Activated CD8-positive, alpha-beta memory T cell treated with anti-CD3 and anti-CD28 coated beads, Interleukin-2, amount 10 ng/mL, durations not matched to agents 7 days and 5 days (primary cell): Measurements from ENCODE around the gene MAP6D1. TPM values are rescaled to one million over a fixed set of nuclear protein-coding genes. Genes with fewer than 3 reads are reported as not detected.
A peak's percentile ranks its signal among the peaks of the same experiment; 100 is the strongest.
"Not testable (repeated sequence)": the region's sequence is repeated elsewhere in the genome, so short reads cannot be mapped to it uniquely, and the experiment has no call there.

Experiments used
- ATAC-seq: fragments of 150-1000 bp; cut with Tn5 transposase; one replicate; pipeline ENCODE4 v1.10.0; 2021; ENCODE audit warnings: moderate library complexity
- CTCF ChIA-PET: fragments of 350-600 bp; sonication (Branson Sonifier 250); formaldehyde crosslinking; loops from one replicate; lab custom pipeline; 2021; ENCODE audit warnings: antibody characterized with exemption; lab: Charles Lee
- DNase-seq: peaks from one replicate; pipeline ENCODE4 v3.0.0-alpha.2; 2020
- H3K27ac Mint-ChIP-seq: one replicate; pipeline ENCODE4 v1.8.0; 2021; ENCODE audit warnings: mild to moderate bottlenecking, mixed read lengths
- H3K27me3 Mint-ChIP-seq: one replicate; pipeline ENCODE4 v1.8.0; 2021; ENCODE audit warnings: mixed read lengths
- H3K36me3 Mint-ChIP-seq: one replicate; pipeline ENCODE4 v1.8.0; 2021; ENCODE audit warnings: mild to moderate bottlenecking, mixed read lengths
- H3K4me1 Mint-ChIP-seq: one replicate; pipeline ENCODE4 v1.8.0; 2021; ENCODE audit warnings: mixed read lengths
- H3K4me3 Mint-ChIP-seq: one replicate; pipeline ENCODE4 v1.8.0; 2021; ENCODE audit warnings: mild to moderate bottlenecking, moderate library complexity, mixed read lengths
- H3K9me3 Mint-ChIP-seq: one replicate; pipeline ENCODE4 v1.8.0; 2022; ENCODE audit warnings: low read depth, mixed read lengths
- total RNA-seq, 2 experiments: library from RNA; stranded (reverse); gene quantifications; one replicate each; pipeline ENCODE4 v1.2.3, GENCODE V29; 2021

Gene MAP6D1
- total RNA-seq, 2 experiments from 2014 or later: 0.47 to 0.70 TPM

DNA sequence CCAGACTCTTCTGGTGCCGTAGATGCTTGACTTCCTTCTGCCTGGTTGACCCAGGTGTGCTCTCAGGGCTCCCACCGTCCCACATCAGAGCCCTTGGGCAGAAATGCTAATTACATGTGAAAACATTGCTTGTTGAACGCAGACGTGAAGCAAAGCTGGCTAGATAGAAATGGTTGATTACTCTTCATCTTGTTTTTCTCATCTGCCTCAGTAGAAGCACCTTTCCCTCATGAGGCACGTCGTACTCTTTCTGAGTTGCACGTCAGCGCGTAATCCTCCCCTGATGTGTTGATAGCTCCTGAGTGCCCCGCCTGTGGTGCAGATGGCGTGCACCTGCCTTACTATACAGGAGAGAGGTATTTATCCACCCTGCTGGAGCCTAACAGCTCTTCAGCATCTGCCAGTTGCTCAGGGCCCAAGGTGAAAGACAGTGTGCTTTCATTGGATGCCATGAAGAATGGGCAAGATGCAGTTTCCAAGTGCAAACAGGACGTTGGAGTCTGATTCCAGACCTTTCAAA lies 18.1 kb downstream of the MAP6D1 start:
- DNase-seq (no peak), ATAC-seq (no peak)
- CTCF ChIA-PET: no interaction called here
- Mint-ChIP-seq H3K9me3 (no peaks in the 10 kb centered on the region), H3K4me1 (no peaks in the 10 kb centered on the region), H3K27me3 (no peaks in the 10 kb centered on the region), H3K36me3 (peaks cover 51% of the 10 kb centered on the region), H3K4me3 (no peak overlapping the region), H3K27ac (no peak overlapping the region)

GRCh38 chr3:183802989-183803388 lies 22.4 kb downstream of the MAP6D1 start:
- Mint-ChIP-seq H3K27ac (no peak overlapping the region), H3K4me1 (no peaks in the 10 kb centered on the region), H3K4me3 (no peak overlapping the region), H3K27me3 (no peaks in the 10 kb centered on the region), H3K36me3 (peaks cover 52% of the 10 kb centered on the region), H3K9me3 (no peaks in the 10 kb centered on the region)
- CTCF ChIA-PET: no interaction called here
- ATAC-seq (no peak), DNase-seq (no peak)

GRCh38 chr3:183801601-183802000 lies 23.8 kb downstream of the MAP6D1 start:
- H3K9me3 Mint-ChIP-seq: no peaks in the 10 kb centered on the region
- H3K4me1 Mint-ChIP-seq: no peaks in the 10 kb centered on the region
- no peak overlapping the region for H3K27ac Mint-ChIP-seq
- DNase-seq: no peak
- no peak overlapping the region for H3K4me3 Mint-ChIP-seq
- no peaks in the 10 kb centered on the region for H3K27me3 Mint-ChIP-seq
- CTCF ChIA-PET: no interaction called here
- ATAC-seq: no peak
- peaks cover 44% of the 10 kb centered on the region for H3K36me3 Mint-ChIP-seq

DNA sequence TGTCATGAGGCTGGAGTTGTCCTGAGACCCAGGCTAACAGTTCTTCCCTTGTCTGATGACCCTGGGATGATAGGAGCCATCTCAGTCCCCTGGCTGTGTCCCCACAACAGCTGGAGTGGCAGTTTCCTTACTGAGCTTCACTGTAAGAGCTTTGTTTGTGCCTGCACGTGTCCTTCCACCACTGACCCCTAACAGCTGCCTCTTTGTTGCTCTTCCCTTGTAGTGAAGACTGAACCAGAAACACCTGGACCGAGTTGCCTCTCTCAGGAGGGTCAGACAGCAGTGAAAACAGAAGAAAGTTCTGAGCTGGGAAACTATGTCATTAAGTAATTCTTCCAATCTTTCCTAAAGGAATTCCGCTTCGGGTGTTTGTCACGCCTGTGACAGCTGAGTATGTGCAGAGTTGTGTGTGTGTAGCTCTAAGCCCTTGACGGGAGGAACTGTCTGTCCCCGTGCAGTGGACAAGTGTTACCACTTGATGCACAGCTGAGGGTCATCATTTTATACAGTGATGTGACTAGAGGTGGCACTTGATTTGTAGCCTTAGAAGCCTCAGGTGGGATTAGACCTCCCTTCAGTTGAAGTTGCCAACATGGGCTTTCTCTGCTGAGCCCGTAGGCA lies 25.0 kb downstream of the MAP6D1 start:
- H3K9me3 Mint-ChIP-seq: no peaks in the 10 kb centered on the region
- CTCF ChIA-PET: interaction anchor here (1.2 kb wide), 1 partner anchor 319 kb away, joined by 6 read pairs; no protein-coding TSS in a partner anchor
- H3K36me3 Mint-ChIP-seq: peaks cover 44% of the 10 kb centered on the region
- no peaks in the 10 kb centered on the region for H3K27me3 Mint-ChIP-seq
- DNase-seq (no peak), ATAC-seq (no peak)
- no peak overlapping the region for H3K4me3 Mint-ChIP-seq
- H3K4me1 Mint-ChIP-seq: no peaks in the 10 kb centered on the region
- no peak overlapping the region for H3K27ac Mint-ChIP-seq

- H3K9me3 Mint-ChIP-seq: no peaks in the 10 kb centered on the region
- H3K27me3 Mint-ChIP-seq: no peaks in the 10 kb centered on the region
- peaks cover 45% of the 10 kb centered on the region for H3K36me3 Mint-ChIP-seq
- H3K4me3 Mint-ChIP-seq: no peak overlapping the region
- CTCF ChIA-PET: interaction anchor here (1.2 kb wide), 1 partner anchor 318 kb away, joined by 6 read pairs; no protein-coding TSS in a partner anchor
- ATAC-seq: no peak
- DNase-seq: no peak
- H3K4me1 Mint-ChIP-seq: no peaks in the 10 kb centered on the region
- H3K27ac Mint-ChIP-seq: no peak overlapping the region
These were observed 25.9 kb downstream of the MAP6D1 start for GRCh38 chr3:183799461-183799860.

GRCh38 chr3:183797996-183798395 lies 27.4 kb downstream of the MAP6D1 start:
- no peak for ATAC-seq
- H3K4me1 Mint-ChIP-seq: no peaks in the 10 kb centered on the region
- H3K9me3 Mint-ChIP-seq: no peaks in the 10 kb centered on the region
- no peaks in the 10 kb centered on the region for H3K27me3 Mint-ChIP-seq
- peaks cover 47% of the 10 kb centered on the region for H3K36me3 Mint-ChIP-seq
- no peak for DNase-seq
- peak overlapping the region; percentile 8 for H3K27ac Mint-ChIP-seq
- H3K4me3 Mint-ChIP-seq: no peak overlapping the region
- CTCF ChIA-PET: no interaction called here

DNA sequence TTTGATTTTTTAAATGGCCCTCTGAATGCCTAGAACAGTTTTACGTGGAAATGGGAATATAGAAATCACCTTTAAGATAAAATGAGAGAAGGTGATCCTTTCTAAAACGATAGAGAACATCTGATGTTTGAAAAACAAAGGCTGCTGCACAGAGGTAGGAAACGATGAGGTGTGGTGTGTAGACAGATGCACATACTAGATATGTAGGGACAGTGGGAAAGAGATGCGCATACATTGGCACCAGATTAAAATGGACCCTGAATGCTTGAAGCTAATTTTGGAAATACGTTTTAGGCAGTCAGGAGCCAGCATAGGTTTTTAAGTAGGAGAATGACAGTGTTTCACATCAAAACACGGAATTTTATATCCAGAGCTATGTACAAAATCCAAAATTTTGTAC lies 29.0 kb downstream of the MAP6D1 start:
- Mint-ChIP-seq H3K4me3 (no peak overlapping the region), H3K27ac (no peak overlapping the region), H3K27me3 (no peaks in the 10 kb centered on the region), H3K4me1 (no peaks in the 10 kb centered on the region), H3K36me3 (peaks cover 46% of the 10 kb centered on the region), H3K9me3 (no peaks in the 10 kb centered on the region)
- no peak for DNase-seq
- CTCF ChIA-PET: no interaction called here
- ATAC-seq: no peak

GRCh38 chr3:183794452-183794851 lies 30.9 kb downstream of the MAP6D1 start:
- H3K9me3 Mint-ChIP-seq: no peaks in the 10 kb centered on the region
- DNase-seq (no peak), ATAC-seq (no peak)
- H3K36me3 Mint-ChIP-seq: peaks cover 54% of the 10 kb centered on the region
- H3K4me3 Mint-ChIP-seq: no peak overlapping the region
- H3K27ac Mint-ChIP-seq: no peak overlapping the region
- H3K27me3 Mint-ChIP-seq: no peaks in the 10 kb centered on the region
- CTCF ChIA-PET: interaction anchor here (1.3 kb wide), 1 partner anchor 24 kb away, joined by 3 read pairs; no protein-coding TSS in a partner anchor
- H3K4me1 Mint-ChIP-seq: peaks cover 3% of the 10 kb centered on the region

DNA sequence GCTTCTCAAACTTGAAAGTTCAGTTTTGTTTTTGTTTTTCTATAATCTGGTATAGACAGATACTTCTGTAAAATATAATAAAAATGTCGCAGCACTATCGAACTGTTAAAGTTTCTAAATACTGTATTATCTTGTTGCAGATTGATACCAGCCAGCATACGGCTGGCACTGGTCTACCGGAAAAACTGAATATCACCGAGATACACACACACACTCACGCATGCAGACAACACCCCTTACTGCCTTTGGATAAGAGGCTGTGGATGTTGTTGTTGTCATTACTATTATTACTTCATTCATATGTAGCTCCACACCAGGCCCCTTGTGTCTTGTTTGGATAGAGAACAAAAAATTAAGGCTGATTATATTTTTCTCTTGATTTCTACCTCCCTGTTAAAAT lies 32.4 kb downstream of the MAP6D1 start:
- H3K4me3 Mint-ChIP-seq: no peak overlapping the region
- H3K36me3 Mint-ChIP-seq: peaks cover 55% of the 10 kb centered on the region
- CTCF ChIA-PET: interaction anchor here (0.6 kb wide), 1 partner anchor 728 kb away, joined by 3 read pairs; no protein-coding TSS in a partner anchor
- no peaks in the 10 kb centered on the region for H3K27me3 Mint-ChIP-seq
- no peak for ATAC-seq
- no peak for DNase-seq
- H3K27ac Mint-ChIP-seq: no peak overlapping the region
- peaks cover 3% of the 10 kb centered on the region for H3K4me1 Mint-ChIP-seq
- no peaks in the 10 kb centered on the region for H3K9me3 Mint-ChIP-seq

DNA sequence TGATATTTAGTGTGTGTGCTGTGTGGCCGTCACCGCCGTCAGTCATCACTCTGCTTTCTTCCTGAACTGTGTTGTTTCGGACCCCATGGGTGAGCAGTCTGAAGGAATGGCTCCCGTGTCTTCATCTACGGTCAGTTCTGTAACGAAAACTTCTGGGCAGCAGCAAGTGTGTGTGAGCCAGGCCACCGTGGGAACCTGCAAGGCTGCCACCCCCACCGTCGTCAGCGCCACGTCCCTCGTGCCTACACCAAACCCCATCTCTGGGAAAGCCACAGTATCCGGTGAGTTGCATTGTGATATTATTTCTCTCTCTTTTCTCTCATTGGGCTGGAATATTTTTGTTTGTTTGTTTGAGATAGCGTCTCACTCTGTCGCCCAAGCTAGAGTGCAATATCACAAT lies 34.7 kb downstream of the MAP6D1 start:
- Mint-ChIP-seq H3K36me3 (peaks cover 61% of the 10 kb centered on the region), H3K27me3 (no peaks in the 10 kb centered on the region), H3K4me1 (peaks cover 3% of the 10 kb centered on the region), H3K9me3 (no peaks in the 10 kb centered on the region), H3K4me3 (no peak overlapping the region), H3K27ac (no peak overlapping the region)
- DNase-seq: no peak
- ATAC-seq: no peak
- CTCF ChIA-PET: no interaction called here

DNA sequence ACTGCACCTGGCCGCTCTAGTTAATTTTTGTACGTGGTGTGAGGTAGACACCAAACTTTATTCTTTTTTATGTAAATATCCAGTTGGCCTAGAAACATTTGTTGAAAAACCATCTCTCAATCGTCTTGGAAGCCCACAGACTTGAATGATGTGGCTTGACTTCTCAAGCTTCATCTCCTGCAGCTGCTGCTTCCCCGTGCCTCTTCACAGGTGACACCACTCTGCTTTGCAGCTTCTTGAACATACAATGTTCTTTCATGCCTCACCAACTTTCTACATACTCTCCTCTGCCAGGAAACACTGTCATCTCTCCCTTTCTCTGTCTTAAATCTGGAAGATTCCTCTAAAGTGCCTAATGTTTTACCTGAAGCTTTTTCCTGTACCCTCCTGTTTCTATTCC lies 35.6 kb downstream of the MAP6D1 start:
- Mint-ChIP-seq H3K27ac (no peak overlapping the region), H3K27me3 (no peaks in the 10 kb centered on the region), H3K36me3 (peaks cover 62% of the 10 kb centered on the region), H3K9me3 (no peaks in the 10 kb centered on the region), H3K4me3 (no peak overlapping the region), H3K4me1 (peaks cover 3% of the 10 kb centered on the region)
- no peak for ATAC-seq
- no peak for DNase-seq
- CTCF ChIA-PET: interaction anchor here (0.8 to 1.7 kb wide), 2 partner anchors 95 to 228 kb away, joined by 3 to 6 read pairs; partner anchors contain the start of genes ABCC5 and PARL

DNA sequence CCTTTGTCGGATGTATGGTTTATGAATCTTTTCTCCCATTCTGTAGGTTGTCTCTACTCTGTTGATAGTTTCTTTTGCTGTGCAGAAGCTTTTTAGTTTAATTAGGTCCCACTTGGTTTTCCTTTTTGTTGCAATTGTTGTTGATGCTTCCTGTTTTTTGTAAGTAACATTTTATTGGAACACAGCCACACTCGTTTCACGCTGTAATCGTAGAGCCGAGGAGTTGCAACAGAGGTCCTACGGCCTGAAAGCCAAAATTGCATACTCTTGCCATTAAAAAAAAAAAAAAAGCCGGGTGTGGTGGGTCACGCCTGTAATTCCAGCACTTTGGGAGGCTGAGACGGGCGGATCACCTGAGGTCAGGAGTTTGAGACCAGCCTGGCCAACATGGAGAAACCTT lies 40.9 kb downstream of the MAP6D1 start:
- DNase-seq, H3K4me3 Mint-ChIP-seq, H3K27me3 Mint-ChIP-seq, H3K27ac Mint-ChIP-seq, ATAC-seq, CTCF ChIA-PET, H3K9me3 Mint-ChIP-seq, H3K4me1 Mint-ChIP-seq: not testable (repeated sequence)
- peaks cover 60% of the 10 kb centered on the region for H3K36me3 Mint-ChIP-seq

DNA sequence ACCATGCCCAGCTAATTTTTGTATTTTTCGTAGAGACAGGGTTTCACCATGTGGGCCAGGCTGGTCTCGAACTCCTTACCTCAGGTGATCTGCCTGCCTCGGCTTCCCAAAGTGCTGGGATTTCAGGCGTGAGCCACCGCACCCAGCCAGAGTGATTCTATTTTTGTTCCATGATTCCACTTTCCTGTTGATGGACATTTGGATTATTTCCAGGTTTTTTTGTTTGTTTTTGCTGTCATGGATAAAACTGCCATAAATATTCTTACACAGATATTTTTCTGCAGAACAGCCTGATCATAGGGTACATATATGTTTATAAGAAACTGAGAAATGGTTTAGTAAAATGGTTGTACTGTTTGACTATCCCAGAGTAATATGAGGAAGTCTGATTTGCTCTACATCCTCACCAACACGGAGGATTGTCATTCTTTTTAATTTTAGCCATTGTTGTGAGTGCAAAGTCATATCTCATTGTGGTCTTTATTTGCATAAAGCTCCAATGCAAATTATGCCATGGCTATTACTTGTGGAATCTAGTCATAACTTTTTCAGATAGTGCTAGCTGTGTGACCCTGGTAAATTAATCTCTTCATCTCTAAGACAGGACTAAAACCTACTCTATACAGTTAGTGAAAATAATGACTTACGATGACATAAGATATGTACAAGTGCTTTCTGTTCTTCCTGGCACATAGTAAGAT lies 42.7 kb downstream of the MAP6D1 start:
- Mint-ChIP-seq H3K27ac (no peak overlapping the region), H3K36me3 (peaks cover 61% of the 10 kb centered on the region), H3K27me3 (no peaks in the 10 kb centered on the region), H3K4me3 (no peak overlapping the region), H3K9me3 (no peaks in the 10 kb centered on the region), H3K4me1 (no peaks in the 10 kb centered on the region)
- CTCF ChIA-PET: interaction anchor here (0.6 to 1.7 kb wide), 2 partner anchors 13 to 16 kb away, joined by 3 to 7 read pairs; no protein-coding TSS in a partner anchor
- no peak for ATAC-seq
- DNase-seq: no peak

DNA sequence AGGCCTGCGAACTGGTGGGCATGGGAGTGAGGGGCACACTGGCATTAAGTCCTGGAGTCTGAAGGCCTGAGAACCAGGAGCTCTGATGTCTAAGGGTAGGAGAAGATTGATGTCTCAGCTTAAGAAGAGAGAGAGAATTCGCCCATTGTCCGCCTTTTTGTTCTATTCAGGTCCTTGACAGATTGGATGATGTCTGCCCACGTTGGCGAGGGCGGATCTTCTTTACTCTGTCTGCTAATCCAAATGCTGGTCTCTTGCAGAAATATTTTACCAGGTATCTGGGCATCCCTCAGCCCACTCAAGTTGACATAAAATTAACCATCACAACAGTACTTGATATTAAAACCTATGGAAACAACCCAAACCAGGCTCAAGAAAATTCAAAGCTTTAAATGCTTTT lies 44.1 kb downstream of the MAP6D1 start:
- DNase-seq (no peak), ATAC-seq (no peak)
- H3K27me3 Mint-ChIP-seq: no peaks in the 10 kb centered on the region
- H3K4me1 Mint-ChIP-seq: no peaks in the 10 kb centered on the region
- CTCF ChIA-PET: interaction anchor here (1.7 kb wide), 1 partner anchor 14 kb away, joined by 7 read pairs; no protein-coding TSS in a partner anchor
- no peaks in the 10 kb centered on the region for H3K9me3 Mint-ChIP-seq
- peaks cover 58% of the 10 kb centered on the region for H3K36me3 Mint-ChIP-seq
- H3K4me3 Mint-ChIP-seq: no peak overlapping the region
- H3K27ac Mint-ChIP-seq: no peak overlapping the region
